LNCAP (cell line): ENCODE results near the gene PLD3.

Experiments used
- TF ChIP-seq, protein P1 (sequence below): fragments of 450-650 bp; IDR thresholded peaks from 2 replicates; pipeline ENCODE4 v1.5.1; 2017; ENCODE audit warnings: mild to moderate bottlenecking

The PLD3 gene

GRCh38 chr19:40411125-40411842 lies 62.8 kb downstream of the PLD3 start:
- TF ChIP-seq, protein P1, sequence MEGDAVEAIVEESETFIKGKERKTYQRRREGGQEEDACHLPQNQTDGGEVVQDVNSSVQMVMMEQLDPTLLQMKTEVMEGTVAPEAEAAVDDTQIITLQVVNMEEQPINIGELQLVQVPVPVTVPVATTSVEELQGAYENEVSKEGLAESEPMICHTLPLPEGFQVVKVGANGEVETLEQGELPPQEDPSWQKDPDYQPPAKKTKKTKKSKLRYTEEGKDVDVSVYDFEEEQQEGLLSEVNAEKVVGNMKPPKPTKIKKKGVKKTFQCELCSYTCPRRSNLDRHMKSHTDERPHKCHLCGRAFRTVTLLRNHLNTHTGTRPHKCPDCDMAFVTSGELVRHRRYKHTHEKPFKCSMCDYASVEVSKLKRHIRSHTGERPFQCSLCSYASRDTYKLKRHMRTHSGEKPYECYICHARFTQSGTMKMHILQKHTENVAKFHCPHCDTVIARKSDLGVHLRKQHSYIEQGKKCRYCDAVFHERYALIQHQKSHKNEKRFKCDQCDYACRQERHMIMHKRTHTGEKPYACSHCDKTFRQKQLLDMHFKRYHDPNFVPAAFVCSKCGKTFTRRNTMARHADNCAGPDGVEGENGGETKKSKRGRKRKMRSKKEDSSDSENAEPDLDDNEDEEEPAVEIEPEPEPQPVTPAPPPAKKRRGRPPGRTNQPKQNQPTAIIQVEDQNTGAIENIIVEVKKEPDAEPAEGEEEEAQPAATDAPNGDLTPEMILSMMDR: no peak

DNA sequence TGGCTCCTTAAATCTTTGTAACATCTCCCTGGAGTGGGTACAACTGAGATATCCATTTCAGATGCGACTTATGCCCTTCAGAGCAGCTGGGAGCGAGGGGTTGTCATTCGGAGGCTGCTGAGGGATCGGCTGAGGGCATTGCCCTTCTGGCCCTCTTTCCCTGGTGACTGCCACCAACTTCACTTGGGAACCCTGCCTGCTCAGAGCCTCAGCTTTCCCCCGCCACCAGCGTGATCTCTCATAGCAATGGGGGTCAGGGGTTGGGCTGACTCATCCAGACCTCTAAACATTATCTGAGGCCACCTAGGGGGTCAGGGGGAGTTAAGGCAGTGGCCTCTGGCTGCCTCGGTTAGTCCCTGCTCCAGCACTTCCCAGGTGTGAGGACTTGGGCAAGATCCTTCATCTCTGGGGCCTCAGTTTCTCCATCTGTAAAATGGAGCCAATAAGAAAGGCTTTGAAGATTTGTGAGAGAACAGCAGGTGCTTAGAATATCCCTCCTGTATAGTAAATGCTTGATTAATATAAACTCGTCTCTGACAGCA lies 63.5 kb downstream of the PLD3 start:
- TF ChIP-seq, protein P1: no peak

- TF ChIP-seq, protein P1: no peak
Measured at GRCh38 chr19:40412866-40413265, 64.4 kb downstream of the PLD3 start.

DNA sequence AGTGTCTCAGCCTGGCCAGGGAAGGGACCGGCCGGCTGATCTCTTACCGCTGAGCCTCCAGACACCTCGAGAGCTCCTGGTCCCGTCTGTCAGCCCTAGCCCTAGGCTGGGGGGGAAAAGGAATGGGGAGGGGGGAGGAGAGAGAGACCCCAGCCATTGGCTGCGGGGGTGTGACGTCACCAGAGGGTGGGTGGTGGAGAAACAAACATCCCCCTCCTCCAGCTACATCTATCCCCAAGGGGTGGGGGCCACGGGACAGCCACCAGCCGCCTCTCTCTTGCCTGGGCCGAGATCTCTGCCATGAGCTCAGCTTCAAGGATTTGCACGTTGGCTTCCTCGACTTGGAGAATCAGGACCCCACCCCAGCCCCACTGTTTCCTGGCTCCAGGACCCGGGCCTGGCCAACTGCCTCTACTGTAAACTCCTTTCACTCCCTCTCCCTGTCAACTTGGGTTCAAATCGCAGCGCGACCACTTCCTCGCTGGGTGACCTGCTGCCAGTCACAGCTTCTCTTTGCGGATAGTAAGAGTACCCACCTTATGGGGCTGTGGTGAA lies 64.9 kb downstream of the PLD3 start, which contains the start of gene PRX:
PRX (minus strand) TSS at position 88 of the 555 bp plus-strand sequence. CDS start 5,446 bp downstream, outside the sequence.
- TF ChIP-seq, protein P1: no peak

DNA sequence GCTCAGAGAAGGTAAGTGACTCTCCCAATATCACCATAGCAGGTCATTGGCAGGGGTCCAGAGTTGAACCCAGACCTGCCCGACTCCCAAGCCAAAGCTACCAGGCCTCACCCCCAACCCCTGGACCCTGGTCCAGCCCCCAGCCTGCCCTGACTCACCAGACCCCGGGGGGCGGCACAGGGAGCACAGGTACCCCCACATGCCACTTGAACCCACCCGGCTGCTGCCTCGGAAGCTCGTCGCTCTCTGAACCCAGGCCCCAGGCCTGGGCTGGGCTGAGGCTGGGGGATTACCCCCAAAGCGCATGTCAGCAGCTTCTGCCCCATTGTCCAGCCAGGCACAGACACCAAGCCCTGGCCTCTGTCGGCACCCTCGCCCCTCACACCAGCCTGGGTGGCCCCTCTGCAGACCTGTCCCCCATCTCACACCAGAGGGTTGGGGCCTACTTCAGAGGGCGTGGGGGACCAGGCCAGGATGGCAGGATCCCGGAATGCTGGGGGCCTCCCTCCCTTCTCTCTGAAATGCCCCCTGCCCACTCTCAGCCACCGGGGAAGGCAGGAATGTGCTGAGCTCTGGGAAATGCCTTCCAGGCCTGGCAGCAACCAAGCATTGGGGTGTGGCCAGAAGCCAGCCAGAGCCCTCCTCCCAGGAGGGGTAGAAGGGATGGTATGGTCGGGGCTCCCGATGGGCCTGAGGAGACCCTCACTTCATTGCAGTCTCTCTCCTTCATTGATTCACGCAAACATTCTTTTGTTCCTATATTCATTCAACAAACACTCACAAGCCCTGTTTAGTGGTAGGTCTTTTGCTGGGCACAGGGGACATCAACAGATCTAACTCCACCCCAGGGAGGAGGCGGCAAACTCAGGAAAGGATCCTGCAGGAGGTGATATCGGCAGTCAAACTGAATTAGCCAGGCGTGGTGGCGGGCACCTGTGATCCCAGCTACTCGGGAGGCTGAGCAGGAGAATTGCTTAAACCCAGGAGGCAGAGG lies 66.3 kb downstream of the PLD3 start:
- TF ChIP-seq, protein P1: no peak

DNA sequence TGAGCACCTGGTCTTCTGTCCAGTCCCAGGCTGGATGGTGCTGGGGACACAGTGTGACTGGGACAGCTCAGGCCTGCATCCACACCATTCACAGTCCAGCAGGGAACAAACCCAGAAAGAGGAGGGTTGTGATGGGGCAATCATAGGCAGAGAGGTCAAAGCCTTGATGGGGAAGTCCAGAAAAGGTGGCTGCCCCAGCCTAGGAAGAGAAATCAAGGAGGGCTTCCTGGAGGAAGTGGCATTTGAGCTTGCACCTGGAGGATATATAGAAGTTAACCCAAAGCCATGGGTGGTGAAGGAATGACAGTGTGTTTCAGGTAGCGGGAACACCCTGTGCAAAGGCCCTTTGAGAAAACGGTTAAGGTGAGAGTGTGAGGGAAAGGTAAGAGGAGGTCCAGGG lies 67.3 kb downstream of the PLD3 start:
- TF ChIP-seq, protein P1: no peak
